Left lobe of liver (tissue), 1 donor: Measurements from ENCODE around the gene LINGO4. TPM values are rescaled to one million over a fixed set of nuclear protein-coding genes. Genes with fewer than 3 reads are reported as not detected.

Source experiments
- total RNA-seq: library from RNA; stranded (reverse); gene quantifications from one replicate; pipeline ENCODE4 v1.2.1, GENCODE V29; 2021
- donor health status: DM: no; HTN: yes; CAD: no.

The LINGO4 gene
- total RNA-seq, 1 donor from 2014 or later, result 0.15 TPM

Other genes with a start within 250 kb of the LINGO4 start
- 15.6 TPM for gene SNX27, start 193.4 kb downstream of the LINGO4 start, total RNA-seq
- not detected for gene CELF3, start 88.6 kb downstream of the LINGO4 start, total RNA-seq
- gene RIIAD1, start 83.9 kb downstream of the LINGO4 start, total RNA-seq, result not detected
- 26.3 TPM for gene MRPL9, start 41.9 kb downstream of the LINGO4 start, total RNA-seq
- 2.2 TPM for gene TDRKH, start 14.9 kb downstream of the LINGO4 start, total RNA-seq
- gene RORC, start 26.4 kb upstream of the LINGO4 start, total RNA-seq, result 32.1 TPM
- not detected for gene C2CD4D, start 34.4 kb upstream of the LINGO4 start, total RNA-seq
- not detected for gene THEM5, start 48.3 kb upstream of the LINGO4 start, total RNA-seq
- 9.3 TPM for gene THEM4, start 104.1 kb upstream of the LINGO4 start, total RNA-seq
- 45.0 TPM for gene S100A10, start 188.4 kb upstream of the LINGO4 start, total RNA-seq
- gene S100A11, start 231.6 kb upstream of the LINGO4 start, total RNA-seq, result 14.0 TPM